ENCODE results near the gene FBXL17. TPM values are rescaled to one million over a fixed set of nuclear protein-coding genes. Genes with fewer than 3 reads are reported as not detected.

FBXL17 gene
- total and polyA plus RNA-seq, 7 donors: 6.2 to 36.1 (median 30.3) TPM

DNA sequence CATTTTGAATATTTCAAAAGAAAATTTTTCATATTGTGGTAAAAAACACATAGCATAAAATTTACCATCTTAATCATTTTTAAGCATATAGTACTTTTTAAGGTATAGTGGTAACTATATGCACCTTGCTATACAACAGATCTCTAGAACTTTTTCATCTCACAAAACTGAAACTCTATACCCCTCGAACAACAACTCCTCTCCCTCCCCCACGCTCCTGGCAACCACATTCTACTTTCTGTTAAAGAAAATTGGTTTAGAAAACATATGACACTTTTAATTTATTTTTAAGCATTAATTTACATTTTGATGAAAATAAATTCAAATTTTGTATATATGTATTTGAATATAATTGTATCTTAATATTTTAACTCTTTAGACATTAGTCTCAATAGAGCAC lies 563.9 kb downstream of the FBXL17 start:
- no peak for ATAC-seq
- no peaks in the 10 kb centered on the region for H3K36me3 ChIP-seq (ENCODE audit: insufficient read depth in 1 of 2, low read depth in 1 of 2)
- DNase-seq: no peak
- WGBS, 3 donors: 73 to 80% (median 78%) methylated on average over 2 of the region's 2 CpGs
- H3K4me1 ChIP-seq: no peaks in the 10 kb centered on the region
- H3K27ac ChIP-seq: no peak overlapping the region
- no peaks in the 10 kb centered on the region for H3K9me3 ChIP-seq
- no peak overlapping the region for H3K4me3 ChIP-seq
- intact Hi-C loops (cut with DNase I): no loop called here
- TF ChIP-seq, protein P1, sequence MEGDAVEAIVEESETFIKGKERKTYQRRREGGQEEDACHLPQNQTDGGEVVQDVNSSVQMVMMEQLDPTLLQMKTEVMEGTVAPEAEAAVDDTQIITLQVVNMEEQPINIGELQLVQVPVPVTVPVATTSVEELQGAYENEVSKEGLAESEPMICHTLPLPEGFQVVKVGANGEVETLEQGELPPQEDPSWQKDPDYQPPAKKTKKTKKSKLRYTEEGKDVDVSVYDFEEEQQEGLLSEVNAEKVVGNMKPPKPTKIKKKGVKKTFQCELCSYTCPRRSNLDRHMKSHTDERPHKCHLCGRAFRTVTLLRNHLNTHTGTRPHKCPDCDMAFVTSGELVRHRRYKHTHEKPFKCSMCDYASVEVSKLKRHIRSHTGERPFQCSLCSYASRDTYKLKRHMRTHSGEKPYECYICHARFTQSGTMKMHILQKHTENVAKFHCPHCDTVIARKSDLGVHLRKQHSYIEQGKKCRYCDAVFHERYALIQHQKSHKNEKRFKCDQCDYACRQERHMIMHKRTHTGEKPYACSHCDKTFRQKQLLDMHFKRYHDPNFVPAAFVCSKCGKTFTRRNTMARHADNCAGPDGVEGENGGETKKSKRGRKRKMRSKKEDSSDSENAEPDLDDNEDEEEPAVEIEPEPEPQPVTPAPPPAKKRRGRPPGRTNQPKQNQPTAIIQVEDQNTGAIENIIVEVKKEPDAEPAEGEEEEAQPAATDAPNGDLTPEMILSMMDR (IDR thresholded peaks at IDR 0.05): no peak
- H3K27me3 ChIP-seq (ENCODE audit: insufficient read depth in 3 of 3, low read length in 2 of 3): no peaks in the 10 kb centered on the region

DNA sequence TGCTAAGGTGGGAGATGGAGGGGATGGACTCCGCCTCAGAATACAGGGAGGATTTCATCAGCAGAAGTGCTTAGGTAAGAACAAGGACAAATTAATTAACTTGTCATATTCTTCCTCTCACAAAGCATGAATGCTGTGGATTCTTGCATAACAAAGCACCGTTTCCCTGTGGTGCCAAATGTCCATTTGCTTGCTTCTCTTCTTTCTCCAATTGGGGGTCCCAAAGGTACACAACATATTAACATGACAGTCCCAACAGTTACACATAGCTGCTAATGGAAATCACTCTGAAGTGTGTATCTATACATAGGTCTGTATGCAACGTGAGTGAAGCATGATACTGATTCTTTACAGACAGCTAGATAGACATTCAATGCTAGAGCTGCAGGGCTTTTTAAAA lies 564.5 kb downstream of the FBXL17 start:
- H3K27ac ChIP-seq: no peak overlapping the region
- H3K27me3 ChIP-seq (ENCODE audit: insufficient read depth in 3 of 3, low read length in 2 of 3): no peaks in the 10 kb centered on the region
- no peaks in the 10 kb centered on the region for H3K9me3 ChIP-seq
- no peaks in the 10 kb centered on the region for H3K36me3 ChIP-seq (ENCODE audit: insufficient read depth in 1 of 2, low read depth in 1 of 2)
- whole genome bisulfite sequencing, 3 donors: 73 to 78% (median 76%) methylated on average over 3 of the region's 3 CpGs
- TF ChIP-seq, protein P1 (IDR thresholded peaks at IDR 0.05): no peak
- no peaks in the 10 kb centered on the region for H3K4me1 ChIP-seq
- no peak for ATAC-seq
- no peak overlapping the region for H3K4me3 ChIP-seq
- no peak for DNase-seq
- intact Hi-C loops (cut with DNase I): no loop called here

DNA sequence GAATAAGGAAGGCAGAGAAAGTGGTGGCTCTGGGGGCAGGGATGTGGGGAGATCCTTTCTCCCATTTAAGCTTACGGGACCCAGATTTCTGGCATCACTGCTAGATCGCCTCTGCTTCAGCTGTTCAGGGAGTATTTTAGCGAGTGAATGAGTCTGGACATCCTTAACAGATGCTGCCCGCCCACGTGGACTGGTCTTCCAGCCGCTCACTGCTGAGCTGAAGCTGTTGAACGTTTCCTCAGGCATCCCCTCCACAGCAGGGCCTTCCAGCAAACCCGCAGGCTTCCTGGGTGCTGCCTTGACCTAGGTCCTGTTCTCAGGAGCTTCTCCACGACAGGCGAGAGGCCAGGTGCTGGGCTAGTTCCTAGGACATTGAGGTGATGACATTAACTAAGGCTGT lies 566.8 kb downstream of the FBXL17 start:
- intact Hi-C loops (cut with DNase I): no loop called here
- H3K9me3 ChIP-seq: no peaks in the 10 kb centered on the region
- 69 to 74% (median 69%) methylated on average over 10 of the region's 10 CpGs for WGBS, 3 donors
- no peaks in the 10 kb centered on the region for H3K36me3 ChIP-seq (ENCODE audit: insufficient read depth in 1 of 2, low read depth in 1 of 2)
- no peaks in the 10 kb centered on the region for H3K4me1 ChIP-seq
- ATAC-seq (no peak), DNase-seq (no peak)
- no peak overlapping the region for H3K27ac ChIP-seq
- TF ChIP-seq, protein P1 (IDR thresholded peaks at IDR 0.05): no peak
- no peaks in the 10 kb centered on the region for H3K27me3 ChIP-seq (ENCODE audit: insufficient read depth in 3 of 3, low read length in 2 of 3)
- no peak overlapping the region for H3K4me3 ChIP-seq

DNA sequence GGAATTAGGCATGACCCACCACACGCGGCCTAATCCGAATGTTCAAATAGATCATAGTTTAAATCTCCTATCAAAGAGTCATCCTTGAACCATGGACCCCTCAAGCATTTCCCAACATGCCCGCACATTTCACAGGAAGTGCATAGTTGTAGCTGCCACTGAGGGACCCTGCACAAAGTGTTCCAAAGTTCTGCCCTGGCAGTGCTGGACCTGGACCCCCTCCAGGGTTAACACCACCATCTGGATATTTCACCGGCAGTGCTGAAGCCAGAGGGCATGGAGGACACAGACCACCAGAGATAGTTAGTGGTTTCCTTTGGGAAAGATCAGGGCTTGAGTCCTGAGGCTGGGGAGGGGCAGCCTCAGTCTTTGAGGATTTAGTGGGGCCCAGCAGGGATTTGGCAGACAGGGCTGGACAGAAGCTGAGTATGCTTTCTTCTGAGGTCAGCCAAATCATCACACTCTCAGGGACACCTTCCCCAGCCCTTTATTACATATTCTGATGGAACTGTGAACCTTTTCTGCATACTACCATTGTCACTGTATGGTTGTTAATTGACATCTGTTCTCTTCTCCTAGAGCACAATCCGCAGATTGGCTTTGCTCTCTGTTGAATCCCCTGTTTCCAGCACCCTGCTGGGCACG lies 567.6 kb downstream of the FBXL17 start:
- intact Hi-C loops (cut with DNase I): no loop called here
- no peak overlapping the region for H3K27ac ChIP-seq
- WGBS, 3 donors: 75 to 88% (median 85%) methylated on average over 7 of the region's 7 CpGs

More for the DNA sequence above, 567.6 kb downstream of the FBXL17 start:
- no peak overlapping the region for H3K4me3 ChIP-seq
- H3K36me3 ChIP-seq (ENCODE audit: insufficient read depth in 1 of 2, low read depth in 1 of 2): no peaks in the 10 kb centered on the region
- TF ChIP-seq, protein P1 (IDR thresholded peaks at IDR 0.05): no peak
- DNase-seq (no peak), ATAC-seq (no peak)
- no peaks in the 10 kb centered on the region for H3K9me3 ChIP-seq
- no peaks in the 10 kb centered on the region for H3K27me3 ChIP-seq (ENCODE audit: insufficient read depth in 3 of 3, low read length in 2 of 3)
- no peaks in the 10 kb centered on the region for H3K4me1 ChIP-seq

Measured in psoas muscle (tissue), 8 donors.